GM23338 (cell line): Measurements from ENCODE around the gene RNF214. TPM values are rescaled to one million over a fixed set of nuclear protein-coding genes. Genes with fewer than 3 reads are reported as not detected.

ENCODE experiments used
- ATAC-seq: fragments of 200-7000 bp; cut with Tn5 transposase; 3 replicates; pipeline ENCODE4 v1.9.1; 2020
- DNase-seq: peaks from one replicate; pipeline ENCODE4 v3.0.0-alpha.2; 2015; ENCODE audit warnings: low spot score
- H2AFZ ChIP-seq: fragments of 200-600 bp; sonication (generic); 2 replicates; pipeline ENCODE4 v1.8.0; 2016; ENCODE audit warnings: antibody characterized with exemption, mild to moderate bottlenecking, moderate library complexity
- H3F3A ChIP-seq: fragments of 200-600 bp; sonication (generic); replicated peaks from 2 replicates; pipeline ENCODE4 v1.8.0; 2017; ENCODE audit warnings: antibody characterized with exemption, mixed run types, low read depth
- H3K27ac ChIP-seq: fragments of 200-600 bp; sonication (generic); 2 replicates; pipeline ENCODE4 v1.6.1; 2016; ENCODE audit warnings: low read depth
- H3K27me3 ChIP-seq: fragments of 200-600 bp; sonication (generic); 2 replicates; pipeline ENCODE4 v1.8.0; 2016; ENCODE audit warnings: mild to moderate bottlenecking, mixed run types, moderate library complexity; ENCODE audit not compliant: insufficient read depth
- H3K36me3 ChIP-seq: fragments of 200-600 bp; sonication (generic); 2 replicates; pipeline ENCODE4 v1.8.0; 2016; ENCODE audit warnings: mild to moderate bottlenecking; ENCODE audit not compliant: insufficient read depth
- H3K4me1 ChIP-seq: fragments of 200-600 bp; sonication (generic); 2 replicates; pipeline ENCODE4 v1.8.0; 2016; ENCODE audit warnings: mild to moderate bottlenecking, moderate library complexity; ENCODE audit not compliant: insufficient read depth
- H3K4me2 ChIP-seq: fragments of 200-600 bp; sonication (generic); 2 replicates; pipeline ENCODE4 v1.7.1; 2017; ENCODE audit warnings: mixed run types
- H3K4me3 ChIP-seq: fragments of 200-600 bp; sonication (generic); 2 replicates; pipeline ENCODE4 v1.6.1; 2016; ENCODE audit warnings: mixed run types
- H3K79me2 ChIP-seq: fragments of 200-600 bp; sonication (generic); replicated peaks from 2 replicates; pipeline ENCODE4 v1.8.0; 2017; ENCODE audit warnings: mild to moderate bottlenecking; ENCODE audit not compliant: insufficient read depth
- H3K9me2 ChIP-seq: fragments of 200-600 bp; sonication (generic); 2 replicates; pipeline ENCODE4 v1.8.0; 2017; ENCODE audit not compliant: insufficient read depth
- H4K20me1 ChIP-seq: fragments of 200-600 bp; sonication (generic); replicated peaks from 2 replicates; pipeline ENCODE4 v1.8.0; 2017; ENCODE audit warnings: mild to moderate bottlenecking; ENCODE audit not compliant: insufficient read depth
- H3K27ac Mint-ChIP-seq: 2 replicates; pipeline ENCODE4 v1.8.0; 2020; ENCODE audit warnings: inconsistent platforms, mild to moderate bottlenecking, moderate library complexity, mixed read lengths
- H3K27me3 Mint-ChIP-seq: 3 replicates; pipeline ENCODE4 v1.8.0; 2022; ENCODE audit warnings: low read depth, mild to moderate bottlenecking, moderate library complexity, mixed read lengths, inconsistent platforms; ENCODE audit not compliant: insufficient read depth, poor library complexity
- H3K36me3 Mint-ChIP-seq: 3 replicates; pipeline ENCODE4 v1.8.0; 2021; ENCODE audit warnings: low read depth, mild to moderate bottlenecking, inconsistent platforms, moderate library complexity, mixed read lengths
- H3K4me1 Mint-ChIP-seq: 3 replicates; pipeline ENCODE4 v1.8.0; 2020; ENCODE audit warnings: mild to moderate bottlenecking, inconsistent platforms, mixed read lengths
- H3K4me3 Mint-ChIP-seq: 3 replicates; pipeline ENCODE4 v1.8.0; 2021; ENCODE audit warnings: moderate library complexity, mild to moderate bottlenecking, inconsistent platforms, mixed read lengths
- H3K9me3 Mint-ChIP-seq: 3 replicates; pipeline ENCODE4 v1.8.0; 2020; ENCODE audit warnings: moderate library complexity, mild to moderate bottlenecking, inconsistent platforms, mixed read lengths
- CREB1 ChIP-seq: fragments of 250-450 bp; sonication (Bioruptor Pico); IDR thresholded peaks from 2 replicates; pipeline ENCODE4 v1.5.0; 2020; ENCODE audit warnings: low read depth, mild to moderate bottlenecking, moderate library complexity
- ETS1 ChIP-seq: IDR thresholded peaks from 2 replicates; pipeline ENCODE4 v1.6.1; 2016; ENCODE audit warnings: antibody characterized with exemption
- EZH2phosphoT487 ChIP-seq: fragments of 200-600 bp; sonication (generic); IDR thresholded peaks from one replicate; pipeline ENCODE4 v1.8.1; 2018; ENCODE audit warnings: antibody characterized with exemption; ENCODE audit not compliant: unreplicated experiment
- NANOG ChIP-seq: IDR thresholded peaks from 2 replicates; pipeline ENCODE4 v1.6.1; 2016; ENCODE audit warnings: antibody characterized with exemption, borderline replicate concordance
- ZNF114 ChIP-seq: fragments of 250-450 bp; sonication (Bioruptor Pico); IDR thresholded peaks from 2 replicates; pipeline ENCODE4 v1.5.0; 2020; ENCODE audit warnings: mild to moderate bottlenecking, moderate library complexity
- ZNF331 ChIP-seq: fragments of 250-450 bp; sonication (Bioruptor Pico); IDR thresholded peaks from 2 replicates; pipeline ENCODE4 v1.5.0; 2020; ENCODE audit warnings: low read depth, mild to moderate bottlenecking, moderate library complexity
- ZNF462 ChIP-seq: fragments of 250-450 bp; sonication (Bioruptor Pico); IDR thresholded peaks from 2 replicates; pipeline ENCODE4 v1.5.0; 2020; ENCODE audit warnings: mild to moderate bottlenecking, moderate library complexity
- polyA plus RNA-seq: library from polyadenylated mRNA; unstranded; fragments of >200 nt; fragmentation: Nextera tagmentation; extraction: Ambion mirVana; gene quantifications from 2 replicates; pipeline ENCODE4 v1.2.1, GENCODE V29; 2016
- total RNA-seq: library from RNA; depleted of rRNA; stranded (reverse); fragments of >200 nt; shearing (Covaris generic); gene quantifications from 2 replicates; pipeline ENCODE4 v1.2.3, GENCODE V29; 2014

The RNF214 gene
- total and polyA plus RNA-seq, 2 experiments from 2014 or later = 19.4 to 28.4 TPM

GRCh38 chr11:117194267-117194666 lies 38.2 kb upstream of the RNF214 start:
- Histone ChIP-seq H3K27me3 (no peaks in the 10 kb centered on the region), H3K4me3 (no peak overlapping the region), H3F3A (peaks cover 11% of the 10 kb centered on the region), H3K27ac (no peak overlapping the region), H3K36me3 (no peaks in the 10 kb centered on the region), H4K20me1 (no peaks in the 10 kb centered on the region), H2AFZ (no peak overlapping the region), H3K4me1 (peaks cover 12% of the 10 kb centered on the region), H3K79me2 (no peaks in the 10 kb centered on the region), H3K9me2 (no peaks in the 10 kb centered on the region), H3K4me2 (no peak overlapping the region)
- no peak overlapping the region for H3K4me3 Mint-ChIP-seq
- TF ChIP-seq ETS1 (no peak), EZH2phosphoT487 (no peak), NANOG (no peak), CREB1 (CRISPR knock-in tag) (no peak)
- H3K27me3 Mint-ChIP-seq = peaks cover 19% of the 10 kb centered on the region
- no peaks in the 10 kb centered on the region; the same call in 2 of the 3 replicates for H3K9me3 Mint-ChIP-seq
- DNase-seq (no peak), ATAC-seq (no peak)
- peaks cover 3% of the 10 kb centered on the region; the same call in 2 of the 3 replicates for H3K36me3 Mint-ChIP-seq
- no peak overlapping the region for H3K27ac Mint-ChIP-seq
- peaks cover 17% of the 10 kb centered on the region for H3K4me1 Mint-ChIP-seq

GRCh38 chr11:117195258-117195657 lies 37.2 kb upstream of the RNF214 start:
- TF ChIP-seq ZNF331 (CRISPR knock-in tag) (no peak), ETS1 (no peak), NANOG (no peak), ZNF114 (CRISPR knock-in tag) (no peak)
- Mint-ChIP-seq H3K4me3 (no peak overlapping the region), H3K27ac (no peak overlapping the region), H3K36me3 (peaks cover 3% of the 10 kb centered on the region; the same call in 1 of the 3 replicates), H3K4me1 (peaks cover 25% of the 10 kb centered on the region), H3K27me3 (peaks cover 23% of the 10 kb centered on the region), H3K9me3 (no peaks in the 10 kb centered on the region; the same call in 2 of the 3 replicates)
- Histone ChIP-seq H3K79me2 (peaks cover 9% of the 10 kb centered on the region), H4K20me1 (no peaks in the 10 kb centered on the region), H3K27me3 (no peaks in the 10 kb centered on the region), H3K4me1 (peaks cover 22% of the 10 kb centered on the region), H3K4me2 (no peak overlapping the region), H2AFZ (no peak overlapping the region), H3K9me2 (no peaks in the 10 kb centered on the region), H3K27ac (no peak overlapping the region), H3K4me3 (no peak overlapping the region), H3F3A (peaks cover 11% of the 10 kb centered on the region), H3K36me3 (no peaks in the 10 kb centered on the region)
- DNase-seq (no peak), ATAC-seq (no peak)

- Histone ChIP-seq H3K4me2 (no peak overlapping the region), H3K79me2 (peaks cover 14% of the 10 kb centered on the region), H3K4me3 (no peak overlapping the region), H4K20me1 (no peaks in the 10 kb centered on the region), H3F3A (peaks cover 11% of the 10 kb centered on the region), H3K9me2 (no peaks in the 10 kb centered on the region), H3K27ac (no peak overlapping the region), H3K36me3 (no peaks in the 10 kb centered on the region), H2AFZ (no peak overlapping the region), H3K4me1 (peaks cover 27% of the 10 kb centered on the region), H3K27me3 (no peaks in the 10 kb centered on the region)
- H3K9me3 Mint-ChIP-seq = no peaks in the 10 kb centered on the region; the same call in 2 of the 3 replicates
- no peak overlapping the region for H3K4me3 Mint-ChIP-seq
- H3K27ac Mint-ChIP-seq = no peak overlapping the region
- ATAC-seq (no peak), DNase-seq (no peak)
- H3K27me3 Mint-ChIP-seq = peaks cover 26% of the 10 kb centered on the region
- peaks cover 3% of the 10 kb centered on the region; the same call in 1 of the 3 replicates for H3K36me3 Mint-ChIP-seq
- peaks cover 30% of the 10 kb centered on the region for H3K4me1 Mint-ChIP-seq
- no peak for TF ChIP-seq NANOG
- no peak for TF ChIP-seq ZNF462 (CRISPR knock-in tag)
Measured at GRCh38 chr11:117195761-117196160, 36.7 kb upstream of the RNF214 start.
